Measurements from ENCODE around the gene SERTM1.

SERTM1 gene

GRCh38 chr13:36673838-36674326 lies at the start of gene SERTM1:
TSS of gene SERTM1 (plus strand) at chr13:36674020. CDS start at chr13:36695079, 21,059 bp downstream.
- Histone ChIP-seq H3K27me3 (ENCODE audit: control insufficient read depth in 1 of 2, insufficient read depth in 2 of 2, low read length in 2 of 2) (peaks cover 0 to 25% of the 10 kb centered on the region in 2 donors), H3K36me3 (ENCODE audit: insufficient read depth, low read length) (no peaks in the 10 kb centered on the region), H3K4me3 (ENCODE audit: low read depth in 1 of 2, low read length in 2 of 2) (peak within 1 kb of the TSS in 1 of 2 donors; percentile 36), H3K9me3 (ENCODE audit: low read length) (no peaks in the 10 kb centered on the region), H3K9ac (ENCODE audit: low read length) (no peak within 1 kb of the TSS), H3K27ac (ENCODE audit: low read depth, low read length) (no peak within 1 kb of the TSS), H3K4me1 (ENCODE audit: insufficient read depth, low read length) (no peaks in the 10 kb centered on the region)

DNA sequence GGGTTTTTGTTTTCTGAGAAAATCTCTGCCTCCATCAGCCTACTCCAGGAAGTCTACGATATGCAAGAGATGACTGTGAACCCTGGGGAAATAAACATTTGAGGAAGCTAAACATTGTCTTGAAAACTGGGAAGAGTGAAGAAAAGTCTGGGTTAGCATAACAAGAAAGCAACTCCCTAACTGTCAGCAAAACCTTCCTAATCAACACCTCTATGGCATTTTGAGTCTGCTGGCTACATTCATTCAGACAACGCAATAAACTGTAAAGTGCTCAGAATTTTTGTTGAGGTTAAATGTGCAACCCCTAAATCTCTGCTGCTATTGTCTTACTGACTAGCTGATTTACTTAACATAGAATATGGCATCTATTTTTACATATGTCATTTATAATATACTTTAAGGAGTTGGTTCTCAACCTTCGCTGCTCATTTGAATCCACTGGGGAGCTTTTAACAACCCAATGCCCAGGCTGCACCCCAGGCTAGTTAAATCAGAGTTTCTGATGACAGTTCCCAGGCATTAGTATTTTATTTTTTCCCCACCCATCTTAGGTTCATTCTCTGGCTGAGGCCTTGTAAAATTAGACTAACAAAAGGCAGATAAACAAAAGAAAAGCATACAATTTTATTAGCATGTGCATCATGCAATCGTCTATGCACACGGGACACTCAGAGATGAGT lies 45.3 kb upstream of the SERTM1 start:
- no peaks in the 10 kb centered on the region for H3K27me3 ChIP-seq (ENCODE audit: control insufficient read depth in 1 of 2, insufficient read depth in 2 of 2, low read length in 2 of 2)
- no peak overlapping the region for H3K27ac ChIP-seq (ENCODE audit: low read depth, low read length)
- H3K9me3 ChIP-seq (ENCODE audit: low read length) = no peaks in the 10 kb centered on the region
- H3K4me1 ChIP-seq (ENCODE audit: insufficient read depth, low read length) = no peaks in the 10 kb centered on the region
- no peak overlapping the region for H3K4me3 ChIP-seq (ENCODE audit: low read depth in 1 of 2, low read length in 2 of 2)
- no peak overlapping the region for H3K9ac ChIP-seq (ENCODE audit: low read length)
- no peaks in the 10 kb centered on the region for H3K36me3 ChIP-seq (ENCODE audit: insufficient read depth, low read length)

GRCh38 chr13:36629057-36629385 lies 44.8 kb upstream of the SERTM1 start:
- H3K27ac ChIP-seq (ENCODE audit: low read depth, low read length) = no peak overlapping the region
- H3K4me3 ChIP-seq (ENCODE audit: low read depth in 1 of 2, low read length in 2 of 2) = no peak overlapping the region
- no peaks in the 10 kb centered on the region for H3K27me3 ChIP-seq (ENCODE audit: control insufficient read depth in 1 of 2, insufficient read depth in 2 of 2, low read length in 2 of 2)
- H3K9ac ChIP-seq (ENCODE audit: low read length) = no peak overlapping the region
- no peaks in the 10 kb centered on the region for H3K36me3 ChIP-seq (ENCODE audit: insufficient read depth, low read length)
- H3K9me3 ChIP-seq (ENCODE audit: low read length) = no peaks in the 10 kb centered on the region
- H3K4me1 ChIP-seq (ENCODE audit: insufficient read depth, low read length) = no peaks in the 10 kb centered on the region

- Histone ChIP-seq H3K4me3 (ENCODE audit: low read depth in 1 of 2, low read length in 2 of 2) (no peak overlapping the region), H3K36me3 (ENCODE audit: insufficient read depth, low read length) (no peaks in the 10 kb centered on the region), H3K9me3 (ENCODE audit: low read length) (no peaks in the 10 kb centered on the region), H3K9ac (ENCODE audit: low read length) (no peak overlapping the region), H3K4me1 (ENCODE audit: insufficient read depth, low read length) (no peaks in the 10 kb centered on the region), H3K27ac (ENCODE audit: low read depth, low read length) (no peak overlapping the region), H3K27me3 (ENCODE audit: control insufficient read depth in 1 of 2, insufficient read depth in 2 of 2, low read length in 2 of 2) (no peaks in the 10 kb centered on the region)
Measured at GRCh38 chr13:36630181-36630803, 43.5 kb upstream of the SERTM1 start.

- Histone ChIP-seq H3K36me3 (ENCODE audit: insufficient read depth, low read length) (no peaks in the 10 kb centered on the region), H3K9ac (ENCODE audit: low read length) (no peak overlapping the region), H3K27ac (ENCODE audit: low read depth, low read length) (no peak overlapping the region), H3K9me3 (ENCODE audit: low read length) (no peaks in the 10 kb centered on the region), H3K4me3 (ENCODE audit: low read depth in 1 of 2, low read length in 2 of 2) (no peak overlapping the region), H3K4me1 (ENCODE audit: insufficient read depth, low read length) (no peaks in the 10 kb centered on the region), H3K27me3 (ENCODE audit: control insufficient read depth in 1 of 2, insufficient read depth in 2 of 2, low read length in 2 of 2) (no peaks in the 10 kb centered on the region)
Measured at GRCh38 chr13:36639610-36640009, 34.2 kb upstream of the SERTM1 start.

DNA sequence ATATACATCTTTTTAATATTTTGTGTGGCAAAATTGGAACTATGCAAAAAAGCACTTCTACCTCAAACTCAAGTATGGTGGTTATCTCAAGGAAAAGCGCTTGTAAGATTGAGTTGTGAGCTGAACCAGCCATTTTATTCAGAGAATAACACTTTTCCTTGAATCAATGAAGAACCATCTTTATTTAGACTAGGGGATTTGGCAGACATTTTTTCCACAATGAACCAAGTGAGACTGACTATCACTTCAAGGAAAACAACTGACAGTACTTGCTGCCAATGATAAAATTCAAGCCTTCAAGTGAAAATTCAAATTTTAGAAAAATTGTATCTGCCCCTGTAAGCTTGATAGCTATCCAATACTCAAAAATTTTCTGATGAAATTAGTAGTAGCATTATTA lies 23.2 kb upstream of the SERTM1 start:
- H3K4me1 ChIP-seq (ENCODE audit: insufficient read depth, low read length) = no peaks in the 10 kb centered on the region
- H3K36me3 ChIP-seq (ENCODE audit: insufficient read depth, low read length) = no peaks in the 10 kb centered on the region
- no peak overlapping the region for H3K27ac ChIP-seq (ENCODE audit: low read depth, low read length)
- no peaks in the 10 kb centered on the region for H3K9me3 ChIP-seq (ENCODE audit: low read length)
- no peaks in the 10 kb centered on the region for H3K27me3 ChIP-seq (ENCODE audit: control insufficient read depth in 1 of 2, insufficient read depth in 2 of 2, low read length in 2 of 2)
- H3K9ac ChIP-seq (ENCODE audit: low read length) = no peak overlapping the region
- H3K4me3 ChIP-seq (ENCODE audit: low read depth in 1 of 2, low read length in 2 of 2) = no peak overlapping the region

- Histone ChIP-seq H3K4me1 (ENCODE audit: insufficient read depth, low read length) (no peaks in the 10 kb centered on the region), H3K9ac (ENCODE audit: low read length) (no peak overlapping the region), H3K27me3 (ENCODE audit: control insufficient read depth in 1 of 2, insufficient read depth in 2 of 2, low read length in 2 of 2) (no peaks in the 10 kb centered on the region), H3K9me3 (ENCODE audit: low read length) (no peaks in the 10 kb centered on the region), H3K4me3 (ENCODE audit: low read depth in 1 of 2, low read length in 2 of 2) (no peak overlapping the region), H3K36me3 (ENCODE audit: insufficient read depth, low read length) (no peaks in the 10 kb centered on the region), H3K27ac (ENCODE audit: low read depth, low read length) (no peak overlapping the region)
Measured at GRCh38 chr13:36665630-36666029, 8.2 kb upstream of the SERTM1 start.

GRCh38 chr13:36666477-36667229 lies 7.2 kb upstream of the SERTM1 start:
- Histone ChIP-seq H3K27ac (ENCODE audit: low read depth, low read length) (no peak overlapping the region), H3K4me1 (ENCODE audit: insufficient read depth, low read length) (no peaks in the 10 kb centered on the region), H3K9me3 (ENCODE audit: low read length) (no peaks in the 10 kb centered on the region), H3K9ac (ENCODE audit: low read length) (no peak overlapping the region), H3K27me3 (ENCODE audit: control insufficient read depth in 1 of 2, insufficient read depth in 2 of 2, low read length in 2 of 2) (no peaks in the 10 kb centered on the region), H3K36me3 (ENCODE audit: insufficient read depth, low read length) (no peaks in the 10 kb centered on the region), H3K4me3 (ENCODE audit: low read depth in 1 of 2, low read length in 2 of 2) (no peak overlapping the region)

- Histone ChIP-seq H3K36me3 (ENCODE audit: insufficient read depth, low read length) (no peaks in the 10 kb centered on the region), H3K27me3 (ENCODE audit: control insufficient read depth in 1 of 2, insufficient read depth in 2 of 2, low read length in 2 of 2) (no peaks in the 10 kb centered on the region), H3K27ac (ENCODE audit: low read depth, low read length) (no peak overlapping the region), H3K9me3 (ENCODE audit: low read length) (no peaks in the 10 kb centered on the region), H3K4me1 (ENCODE audit: insufficient read depth, low read length) (no peaks in the 10 kb centered on the region), H3K4me3 (ENCODE audit: low read depth in 1 of 2, low read length in 2 of 2) (no peak overlapping the region), H3K9ac (ENCODE audit: low read length) (no peak overlapping the region)
Measured at GRCh38 chr13:36668316-36668715, 5.5 kb upstream of the SERTM1 start.

DNA sequence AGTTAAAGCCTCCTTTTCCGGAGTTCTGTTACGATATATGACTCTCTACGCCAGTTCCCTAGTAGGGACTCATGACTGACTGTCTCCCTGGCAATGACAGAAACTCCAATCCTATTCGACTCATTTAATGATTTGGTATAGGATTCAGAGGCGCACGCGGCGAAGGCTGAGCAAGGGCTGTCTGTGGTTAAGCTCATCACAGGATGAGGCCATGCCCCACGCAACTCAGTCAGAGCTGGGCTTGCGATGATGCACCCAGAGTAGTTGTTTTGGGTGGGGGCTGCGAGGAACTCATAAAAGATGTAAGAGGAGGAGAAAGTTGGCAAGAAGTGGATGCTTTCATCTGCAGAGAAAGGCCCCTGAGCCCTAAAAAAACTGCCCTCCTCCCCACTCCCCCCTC lies 468 bp upstream of the SERTM1 start:
- no peaks in the 10 kb centered on the region for H3K36me3 ChIP-seq (ENCODE audit: insufficient read depth, low read length)
- no peaks in the 10 kb centered on the region for H3K4me1 ChIP-seq (ENCODE audit: insufficient read depth, low read length)
- H3K27ac ChIP-seq (ENCODE audit: low read depth, low read length) = no peak overlapping the region
- H3K27me3 ChIP-seq (ENCODE audit: control insufficient read depth in 1 of 2, insufficient read depth in 2 of 2, low read length in 2 of 2) = peaks cover 0 to 25% of the 10 kb centered on the region in 2 donors
- H3K9me3 ChIP-seq (ENCODE audit: low read length) = no peaks in the 10 kb centered on the region
- no peak overlapping the region for H3K9ac ChIP-seq (ENCODE audit: low read length)
- no peak overlapping the region for H3K4me3 ChIP-seq (ENCODE audit: low read depth in 1 of 2, low read length in 2 of 2)

DNA sequence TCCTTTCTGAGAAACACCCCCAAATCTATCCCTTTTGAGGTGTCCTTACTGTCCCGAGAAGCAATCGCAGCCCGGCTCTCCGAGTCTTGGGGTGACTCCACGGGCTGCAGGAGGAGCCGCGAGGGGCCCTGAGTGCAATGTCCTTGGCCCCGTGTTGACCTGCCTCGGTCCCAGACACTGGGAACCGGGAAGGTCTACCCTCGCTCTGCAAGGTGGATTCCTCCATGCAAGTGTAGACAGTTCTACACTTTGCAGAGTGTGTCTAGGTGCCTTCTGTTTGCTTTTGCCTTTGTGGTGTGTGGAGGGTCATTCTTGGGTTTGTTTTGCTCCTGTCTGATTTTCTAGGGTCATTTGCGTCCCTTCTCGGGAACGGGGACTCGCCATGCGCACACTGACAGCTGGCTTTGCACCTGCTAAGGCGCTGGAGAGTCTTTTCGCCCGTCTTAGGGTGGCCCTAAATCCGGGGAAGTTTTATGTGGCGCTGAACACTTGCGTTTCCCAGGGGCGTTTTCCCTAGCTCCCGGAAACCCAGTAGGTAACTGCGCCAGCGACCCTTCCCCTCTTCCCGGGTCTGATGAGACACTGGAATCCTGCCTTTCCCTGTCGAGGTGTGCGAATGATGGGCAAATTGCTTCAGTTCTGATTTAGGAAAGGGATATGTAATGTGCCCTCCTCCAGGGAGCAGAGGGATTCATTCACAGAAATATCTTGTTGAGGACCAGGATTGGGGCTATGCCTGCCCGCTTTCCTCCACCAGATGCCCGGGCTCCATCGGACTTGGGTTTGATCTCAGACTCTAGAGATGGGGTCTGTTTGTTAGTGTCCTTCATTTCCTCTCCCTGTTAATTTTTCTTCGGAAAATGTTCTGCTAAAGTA lies 755 bp downstream of the SERTM1 start:
- H3K4me1 ChIP-seq (ENCODE audit: insufficient read depth, low read length) = no peaks in the 10 kb centered on the region
- no peaks in the 10 kb centered on the region for H3K9me3 ChIP-seq (ENCODE audit: low read length)
- H3K9ac ChIP-seq (ENCODE audit: low read length) = no peak overlapping the region
- no peak overlapping the region for H3K27ac ChIP-seq (ENCODE audit: low read depth, low read length)
- peak overlapping the region in 1 of 2 donors; percentile 36 for H3K4me3 ChIP-seq (ENCODE audit: low read depth in 1 of 2, low read length in 2 of 2)
- no peaks in the 10 kb centered on the region for H3K36me3 ChIP-seq (ENCODE audit: insufficient read depth, low read length)
- peaks cover 0 to 25% of the 10 kb centered on the region in 2 donors for H3K27me3 ChIP-seq (ENCODE audit: control insufficient read depth in 1 of 2, insufficient read depth in 2 of 2, low read length in 2 of 2)
